GM23248 (cell line): ENCODE measurements around the gene SLC7A4.

ENCODE experiments used
- EZH2 ChIP-seq: fragments of 200-600 bp; sonication (generic); IDR thresholded peaks from 2 replicates; pipeline ENCODE4 v1.6.1; 2018; ENCODE audit warnings: antibody characterized with exemption, mild to moderate bottlenecking; ENCODE audit not compliant: insufficient read depth, poor library complexity, severe bottlenecking
- EZH2phosphoT487 ChIP-seq: fragments of 200-600 bp; sonication (generic); IDR thresholded peaks from 2 replicates; pipeline ENCODE4 v1.6.1; 2018; ENCODE audit warnings: antibody characterized with exemption, moderate library complexity, mild to moderate bottlenecking, low read depth; ENCODE audit not compliant: insufficient read depth

DNA sequence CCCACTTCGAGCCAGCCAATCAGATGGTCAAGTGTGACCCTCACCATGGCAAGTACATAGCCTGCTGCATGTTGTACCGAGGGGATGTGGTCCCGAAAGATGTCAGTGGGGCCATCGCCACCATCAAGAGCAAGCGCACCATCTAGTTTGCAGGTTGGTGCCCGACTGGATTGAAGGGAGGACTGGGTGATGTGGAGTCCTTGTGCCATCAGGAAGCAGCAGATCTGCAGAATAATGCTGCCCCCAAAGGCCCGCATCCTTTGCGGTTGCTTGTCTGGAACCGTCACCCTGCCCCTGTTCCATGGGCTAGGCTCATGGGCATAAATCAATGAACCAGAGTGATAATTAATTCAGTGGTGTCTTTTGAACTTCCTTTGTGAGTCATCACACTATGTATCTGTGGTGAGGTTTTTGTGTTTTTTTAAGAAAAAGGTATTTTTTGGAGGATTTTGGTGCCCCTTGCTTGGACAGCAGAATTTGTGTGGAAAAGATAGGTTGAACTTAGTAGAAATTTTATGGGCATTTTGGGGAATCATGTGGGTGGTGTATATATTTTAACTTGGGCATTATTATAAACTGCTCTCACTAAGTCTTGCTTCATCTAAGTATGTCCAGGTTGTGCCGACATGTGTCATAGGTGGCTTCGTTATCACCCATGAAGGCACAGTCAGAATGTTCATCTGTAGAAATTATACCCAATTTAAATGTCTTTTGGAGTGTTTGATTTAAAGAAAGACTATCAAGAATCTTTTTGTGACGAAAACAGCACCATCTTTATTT is 35.7 kb upstream of the SLC7A4 start:
- TF ChIP-seq EZH2phosphoT487 = no peak
- TF ChIP-seq EZH2 = no peak
